Prostate gland (tissue), 2 donors: ENCODE measurements around the gene ECHDC1.

Source experiments
- POLR2AphosphoS5 ChIP-seq: sonication (generic); formaldehyde crosslinking; IDR thresholded peaks from one replicate; pipeline ENCODE4 v1.6.1; 2017; ENCODE audit warnings: antibody characterized with exemption
- TF ChIP-seq, protein P1 (sequence below), 4 experiments: fragments of 200-600 bp in 2 of 4; fragments of 450-650 bp in 2 of 4; sonication (generic) in 2 of 4; IDR thresholded peaks; 1 replicate in 3 of 4; 2 replicates in 1 of 4; pipeline ENCODE4 v1.5.1; 2016 to 2019; ENCODE audit warnings: antibody characterized with exemption in 4 of 4, mild to moderate bottlenecking in 2 of 4, moderate library complexity in 2 of 4

DNA sequence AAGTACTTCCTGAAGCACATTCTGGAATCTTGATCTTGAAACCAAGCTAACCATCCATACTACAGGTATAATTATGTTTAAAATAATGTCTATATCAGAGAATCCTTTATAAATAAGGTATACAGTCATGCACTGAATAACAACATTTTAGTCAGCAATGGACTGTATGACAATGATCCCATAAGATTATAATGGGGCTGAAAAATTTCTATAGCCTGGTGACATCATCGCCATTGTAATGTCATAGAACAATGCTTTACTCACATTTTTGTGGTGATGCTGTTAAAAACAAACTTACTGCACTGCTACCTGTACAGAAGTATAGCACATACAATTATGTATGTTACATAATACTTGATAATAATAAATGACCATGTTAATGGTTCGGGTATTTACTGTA, 44.9 kb downstream of the ECHDC1 start:
- TF ChIP-seq, protein P1, sequence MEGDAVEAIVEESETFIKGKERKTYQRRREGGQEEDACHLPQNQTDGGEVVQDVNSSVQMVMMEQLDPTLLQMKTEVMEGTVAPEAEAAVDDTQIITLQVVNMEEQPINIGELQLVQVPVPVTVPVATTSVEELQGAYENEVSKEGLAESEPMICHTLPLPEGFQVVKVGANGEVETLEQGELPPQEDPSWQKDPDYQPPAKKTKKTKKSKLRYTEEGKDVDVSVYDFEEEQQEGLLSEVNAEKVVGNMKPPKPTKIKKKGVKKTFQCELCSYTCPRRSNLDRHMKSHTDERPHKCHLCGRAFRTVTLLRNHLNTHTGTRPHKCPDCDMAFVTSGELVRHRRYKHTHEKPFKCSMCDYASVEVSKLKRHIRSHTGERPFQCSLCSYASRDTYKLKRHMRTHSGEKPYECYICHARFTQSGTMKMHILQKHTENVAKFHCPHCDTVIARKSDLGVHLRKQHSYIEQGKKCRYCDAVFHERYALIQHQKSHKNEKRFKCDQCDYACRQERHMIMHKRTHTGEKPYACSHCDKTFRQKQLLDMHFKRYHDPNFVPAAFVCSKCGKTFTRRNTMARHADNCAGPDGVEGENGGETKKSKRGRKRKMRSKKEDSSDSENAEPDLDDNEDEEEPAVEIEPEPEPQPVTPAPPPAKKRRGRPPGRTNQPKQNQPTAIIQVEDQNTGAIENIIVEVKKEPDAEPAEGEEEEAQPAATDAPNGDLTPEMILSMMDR (IDR thresholded peaks at IDR 0.05) = no peak
- no peak for TF ChIP-seq POLR2AphosphoS5
